Upper lobe of right lung (tissue), 1 donor: ENCODE data around the gene MAP4K1. TPM values are rescaled to one million over a fixed set of nuclear protein-coding genes. Genes with fewer than 3 reads are reported as not detected.
"Not testable (repeated sequence)": the region's sequence is repeated elsewhere in the genome, so short reads cannot be mapped to it uniquely, and the experiment has no call there.

Source experiments
- ATAC-seq: fragments of 200-7000 bp; cut with Tn5 transposase; one replicate; pipeline ENCODE4 v1.9.1; 2020; ENCODE audit warnings: mild to moderate bottlenecking, moderate library complexity
- DNase-seq: peaks from one replicate; pipeline ENCODE4 v3.0.0-alpha.2; 2020
- H3K27ac ChIP-seq: fragments of 200-600 bp; one replicate; pipeline ENCODE4 v1.8.0; 2022
- H3K27me3 ChIP-seq: fragments of 200-600 bp; one replicate; pipeline ENCODE4 v1.8.0; 2022; ENCODE audit warnings: mild to moderate bottlenecking
- H3K36me3 ChIP-seq: fragments of 200-600 bp; one replicate; pipeline ENCODE4 v1.8.0; 2022
- H3K4me1 ChIP-seq: fragments of 200-600 bp; one replicate; pipeline ENCODE4 v1.8.0; 2022
- H3K4me3 ChIP-seq: fragments of 200-600 bp; one replicate; pipeline ENCODE4 v1.8.0; 2022; ENCODE audit warnings: mild to moderate bottlenecking
- H3K9me3 ChIP-seq: fragments of 200-600 bp; one replicate; pipeline ENCODE4 v1.8.0; 2022
- intact Hi-C: fragments of 100-400 bp; cut with DNase I; formaldehyde crosslinking; loops from one replicate; pipeline ENCODE4 v1.11.0; 2022
- total RNA-seq: library from RNA; stranded (reverse); fragmentation: NEBNext Ultra II Directional; extraction: Animal tissue kit (Norgen Biotek cat#: 25700); gene quantifications from one replicate; pipeline ENCODE4 v1.2.1, GENCODE V29; 2021
- TF ChIP-seq, protein P1 (sequence below): fragments of 200-600 bp; IDR thresholded peaks from one replicate; pipeline ENCODE4 v1.8.0; 2022; ENCODE audit warnings: antibody characterized with exemption
- donor health status: DM: no; HTN: yes; CAD: no; lungs with severe emphysema.

The MAP4K1 gene
- total RNA-seq, 1 donor from 2014 or later, result 12.1 TPM

DNA sequence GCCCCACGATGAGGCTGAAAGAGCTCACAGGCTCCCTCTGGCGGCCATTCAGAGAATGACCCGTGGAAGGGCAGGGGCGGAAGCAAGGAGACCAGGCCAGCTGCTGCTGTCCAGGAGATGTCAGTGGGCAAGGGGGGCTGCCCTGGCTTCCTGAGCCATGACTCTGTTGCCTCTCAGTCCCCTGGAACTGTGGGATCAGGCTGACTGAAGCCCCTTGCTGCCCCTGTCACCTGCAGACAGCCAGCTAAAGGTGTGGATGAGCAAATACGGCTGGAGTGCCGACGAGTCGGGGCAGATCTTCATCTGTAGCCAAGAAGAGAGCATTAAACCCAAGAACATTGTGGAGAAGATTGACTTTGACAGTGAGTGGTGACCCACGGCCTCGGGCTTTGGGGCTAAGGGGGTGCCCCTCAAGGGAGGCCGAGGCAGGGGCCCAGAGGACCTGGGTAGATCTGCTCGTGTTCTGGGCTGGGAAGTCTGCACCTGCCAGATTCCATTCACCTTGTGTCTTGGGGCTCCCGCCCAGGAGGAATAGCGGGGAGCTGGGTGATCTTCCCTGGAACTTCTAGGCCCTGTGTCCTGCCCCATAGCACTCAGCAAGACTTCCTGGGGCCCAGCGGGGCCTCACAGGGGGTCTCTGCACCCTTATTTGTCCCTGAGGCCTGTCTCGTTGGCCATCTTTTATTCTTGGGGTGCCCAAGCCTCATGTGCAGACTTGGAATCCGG lies 17.2 kb upstream of the MAP4K1 start:
- peaks cover 36% of the 10 kb centered on the region for H3K36me3 ChIP-seq
- H3K9me3 ChIP-seq, result no peaks in the 10 kb centered on the region
- intact Hi-C loops, result no loop called here
- DNase-seq, result peak; percentile 86
- TF ChIP-seq, protein P1, sequence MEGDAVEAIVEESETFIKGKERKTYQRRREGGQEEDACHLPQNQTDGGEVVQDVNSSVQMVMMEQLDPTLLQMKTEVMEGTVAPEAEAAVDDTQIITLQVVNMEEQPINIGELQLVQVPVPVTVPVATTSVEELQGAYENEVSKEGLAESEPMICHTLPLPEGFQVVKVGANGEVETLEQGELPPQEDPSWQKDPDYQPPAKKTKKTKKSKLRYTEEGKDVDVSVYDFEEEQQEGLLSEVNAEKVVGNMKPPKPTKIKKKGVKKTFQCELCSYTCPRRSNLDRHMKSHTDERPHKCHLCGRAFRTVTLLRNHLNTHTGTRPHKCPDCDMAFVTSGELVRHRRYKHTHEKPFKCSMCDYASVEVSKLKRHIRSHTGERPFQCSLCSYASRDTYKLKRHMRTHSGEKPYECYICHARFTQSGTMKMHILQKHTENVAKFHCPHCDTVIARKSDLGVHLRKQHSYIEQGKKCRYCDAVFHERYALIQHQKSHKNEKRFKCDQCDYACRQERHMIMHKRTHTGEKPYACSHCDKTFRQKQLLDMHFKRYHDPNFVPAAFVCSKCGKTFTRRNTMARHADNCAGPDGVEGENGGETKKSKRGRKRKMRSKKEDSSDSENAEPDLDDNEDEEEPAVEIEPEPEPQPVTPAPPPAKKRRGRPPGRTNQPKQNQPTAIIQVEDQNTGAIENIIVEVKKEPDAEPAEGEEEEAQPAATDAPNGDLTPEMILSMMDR, result peak; percentile 98
- H3K4me3 ChIP-seq, result no peak overlapping the region
- H3K4me1 ChIP-seq, result peaks cover 4% of the 10 kb centered on the region
- H3K27me3 ChIP-seq, result no peaks in the 10 kb centered on the region
- ATAC-seq, result peak; percentile 82
- H3K27ac ChIP-seq, result peak overlapping the region; percentile 13

DNA sequence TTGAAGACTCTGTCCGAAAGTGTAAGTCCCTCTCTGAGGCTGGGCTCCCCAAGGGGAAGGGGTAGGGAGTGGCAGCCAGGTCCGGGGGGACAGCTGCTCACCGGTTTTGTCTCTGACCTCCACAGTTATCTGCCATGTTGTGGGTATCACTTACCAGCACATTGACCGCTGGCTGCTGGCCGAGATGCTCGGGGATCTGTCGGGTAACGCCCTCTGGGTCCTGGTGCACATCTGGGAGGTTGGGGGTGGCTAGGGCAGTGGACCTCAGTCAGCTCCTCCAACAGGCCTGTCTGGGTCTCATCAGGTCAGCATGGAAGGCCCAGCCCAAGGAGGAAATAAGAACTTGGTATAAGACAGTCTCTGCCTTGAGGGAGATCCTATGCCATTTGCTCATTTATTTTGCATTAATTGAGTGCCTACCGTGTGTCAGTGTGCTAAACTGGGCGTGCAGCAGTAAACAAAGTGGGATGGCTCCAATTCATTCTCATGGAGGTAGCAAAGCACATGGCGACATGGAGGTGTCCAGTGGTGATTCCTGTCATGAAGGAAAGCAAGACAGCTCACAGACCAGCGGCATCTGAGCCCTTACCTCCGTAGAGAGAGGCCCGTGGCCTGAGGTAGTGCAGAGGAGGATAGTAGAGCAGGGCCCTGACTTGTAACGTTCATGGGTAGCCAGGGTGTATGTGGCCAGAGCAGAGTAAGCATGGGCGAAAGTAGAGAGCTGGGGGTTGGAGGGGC lies 14.9 kb upstream of the MAP4K1 start:
- H3K4me3 ChIP-seq, result no peak overlapping the region
- no peak overlapping the region for H3K27ac ChIP-seq
- TF ChIP-seq, protein P1, result no peak
- no peaks in the 10 kb centered on the region for H3K9me3 ChIP-seq
- DNase-seq (no peak), ATAC-seq (no peak)
- H3K36me3 ChIP-seq, result peaks cover 59% of the 10 kb centered on the region
- intact Hi-C loops, result no loop called here
- peaks cover 4% of the 10 kb centered on the region for H3K4me1 ChIP-seq
- no peaks in the 10 kb centered on the region for H3K27me3 ChIP-seq

DNA sequence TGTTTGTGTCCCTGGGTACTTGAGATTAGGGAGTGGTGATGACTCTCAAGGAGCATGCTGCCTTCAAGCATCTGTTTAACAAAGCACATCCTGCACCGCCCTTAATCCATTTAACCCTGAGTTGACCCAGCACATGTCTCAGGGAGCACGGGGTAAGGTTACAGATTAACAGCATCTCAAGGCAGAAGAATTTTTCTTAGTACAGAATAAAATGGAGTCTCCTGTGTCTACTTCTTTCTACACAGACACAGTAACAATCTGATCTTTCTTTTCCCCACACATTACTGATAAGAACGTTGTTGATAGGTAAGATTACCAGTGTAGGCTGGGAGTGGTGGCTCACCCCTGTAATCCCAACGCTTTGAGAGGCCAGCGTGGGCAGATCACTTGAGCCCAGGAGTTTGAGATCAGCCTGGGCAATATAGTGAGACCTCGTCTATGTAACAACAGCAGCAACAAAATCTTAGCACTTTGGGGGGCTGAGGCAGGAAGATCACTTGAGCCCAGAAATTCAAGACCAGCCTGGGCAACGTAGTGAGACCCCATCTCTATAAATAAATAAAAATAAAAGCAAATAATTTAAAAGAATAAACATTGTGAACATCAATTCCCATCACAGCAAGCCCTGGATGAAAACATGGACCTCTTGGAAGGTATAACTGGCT lies 14.2 kb upstream of the MAP4K1 start:
- H3K27ac ChIP-seq, ATAC-seq, intact Hi-C loops, H3K4me3 ChIP-seq, H3K9me3 ChIP-seq, H3K27me3 ChIP-seq, DNase-seq, H3K4me1 ChIP-seq: not testable (repeated sequence)
- H3K36me3 ChIP-seq, result peaks cover 66% of the 10 kb centered on the region

DNA sequence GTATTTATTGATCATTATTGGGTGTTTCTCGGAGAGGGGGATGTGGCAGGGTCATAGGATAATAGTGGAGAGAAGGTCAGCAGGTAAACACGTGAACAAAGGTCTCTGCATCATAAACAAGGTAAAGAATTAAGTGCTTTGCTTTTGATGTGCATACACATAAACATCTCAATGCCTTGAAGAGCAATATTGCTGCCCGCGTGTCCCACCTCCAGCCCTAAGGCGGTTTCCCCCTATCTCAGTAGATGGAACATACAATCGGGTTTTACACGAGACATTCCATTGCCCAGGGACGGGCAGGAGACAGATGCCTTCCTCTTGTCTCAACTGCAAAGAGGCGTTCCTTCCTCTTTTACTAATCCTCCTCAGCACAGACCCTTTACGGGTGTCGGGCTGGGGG lies 13.5 kb upstream of the MAP4K1 start:
- intact Hi-C loops, H3K27ac ChIP-seq: not testable (repeated sequence)
- H3K36me3 ChIP-seq, result peaks cover 70% of the 10 kb centered on the region

DNA sequence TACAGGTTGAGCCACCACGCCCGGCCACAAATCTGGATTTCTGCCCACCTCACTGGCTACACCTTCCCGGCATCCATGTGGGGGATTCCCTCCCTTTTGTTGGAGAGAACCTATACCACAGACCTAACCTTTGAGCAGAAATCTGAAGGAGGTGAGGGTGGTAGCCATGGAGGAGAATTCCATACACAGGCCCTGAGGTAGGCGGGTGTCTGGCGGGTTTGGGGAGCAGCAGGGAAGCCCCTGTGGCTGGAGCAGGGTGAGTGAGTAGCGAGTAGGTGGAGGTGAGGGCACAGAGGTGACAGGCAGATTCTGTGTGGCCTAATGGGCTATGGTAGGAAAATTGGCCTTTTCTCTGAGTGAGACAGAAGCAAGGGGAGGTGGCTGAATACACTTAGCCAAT lies 11.8 kb upstream of the MAP4K1 start:
- intact Hi-C loops, result no loop called here
- no peak overlapping the region for H3K27ac ChIP-seq
- no peaks in the 10 kb centered on the region for H3K27me3 ChIP-seq
- ATAC-seq (no peak), DNase-seq (no peak)
- H3K4me3 ChIP-seq, result no peak overlapping the region
- TF ChIP-seq, protein P1, result no peak
- no peaks in the 10 kb centered on the region for H3K9me3 ChIP-seq
- peaks cover 73% of the 10 kb centered on the region for H3K36me3 ChIP-seq
- peaks cover 4% of the 10 kb centered on the region for H3K4me1 ChIP-seq

More for the DNA sequence above, 13.5 kb upstream of the MAP4K1 start:
- not testable (repeated sequence) for ATAC-seq, H3K9me3 ChIP-seq, H3K4me1 ChIP-seq, H3K27me3 ChIP-seq, H3K4me3 ChIP-seq, DNase-seq

DNA sequence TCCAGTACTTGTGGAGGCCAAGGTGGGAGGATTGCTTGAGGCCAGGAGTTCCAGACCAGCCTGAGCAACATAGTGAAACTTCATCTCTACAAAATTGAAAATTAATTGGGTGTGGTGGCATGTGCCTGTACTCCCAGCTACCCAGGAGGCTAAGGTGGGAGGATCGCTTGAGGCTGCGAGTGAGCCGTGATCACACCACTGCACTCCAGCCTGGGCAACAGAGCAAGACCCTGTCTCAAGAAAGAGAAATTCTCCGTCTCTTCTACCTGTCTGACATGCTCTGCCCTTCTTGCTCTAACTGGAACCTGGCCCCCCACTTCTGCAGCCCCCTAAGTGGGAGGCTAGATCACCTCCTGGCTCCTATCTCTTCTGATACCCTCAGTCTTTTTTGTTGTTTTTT lies 8.6 kb upstream of the MAP4K1 start:
- TF ChIP-seq, protein P1, result no peak
- H3K27me3 ChIP-seq, result no peaks in the 10 kb centered on the region
- intact Hi-C loops, result no loop called here
- H3K36me3 ChIP-seq, result peaks cover 88% of the 10 kb centered on the region
- DNase-seq (no peak), ATAC-seq (no peak)
- no peak overlapping the region for H3K4me3 ChIP-seq
- H3K9me3 ChIP-seq, result no peaks in the 10 kb centered on the region
- no peaks in the 10 kb centered on the region for H3K4me1 ChIP-seq
- H3K27ac ChIP-seq, result no peak overlapping the region
